ENCODE data around the gene PTAR1.

DNA sequence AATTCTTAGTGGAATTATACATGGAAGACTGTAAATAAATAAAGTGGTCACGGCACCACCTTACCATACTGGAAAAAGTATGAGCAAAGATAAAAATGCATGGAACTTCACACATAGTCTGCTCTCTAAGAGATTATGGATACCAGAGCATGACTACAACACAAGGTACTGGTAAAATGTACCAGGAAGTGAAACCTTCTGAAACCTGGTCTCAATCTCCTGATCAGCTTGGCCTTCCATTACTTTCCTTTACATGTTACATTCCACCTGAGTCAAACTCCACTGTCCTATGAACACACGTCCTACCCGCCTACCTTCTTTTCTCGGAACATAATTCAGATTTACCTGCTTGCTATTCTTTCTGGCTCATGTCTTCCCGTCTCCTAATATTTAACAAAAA, 15.9 kb downstream of the PTAR1 start:
- TF ChIP-seq, protein P1, sequence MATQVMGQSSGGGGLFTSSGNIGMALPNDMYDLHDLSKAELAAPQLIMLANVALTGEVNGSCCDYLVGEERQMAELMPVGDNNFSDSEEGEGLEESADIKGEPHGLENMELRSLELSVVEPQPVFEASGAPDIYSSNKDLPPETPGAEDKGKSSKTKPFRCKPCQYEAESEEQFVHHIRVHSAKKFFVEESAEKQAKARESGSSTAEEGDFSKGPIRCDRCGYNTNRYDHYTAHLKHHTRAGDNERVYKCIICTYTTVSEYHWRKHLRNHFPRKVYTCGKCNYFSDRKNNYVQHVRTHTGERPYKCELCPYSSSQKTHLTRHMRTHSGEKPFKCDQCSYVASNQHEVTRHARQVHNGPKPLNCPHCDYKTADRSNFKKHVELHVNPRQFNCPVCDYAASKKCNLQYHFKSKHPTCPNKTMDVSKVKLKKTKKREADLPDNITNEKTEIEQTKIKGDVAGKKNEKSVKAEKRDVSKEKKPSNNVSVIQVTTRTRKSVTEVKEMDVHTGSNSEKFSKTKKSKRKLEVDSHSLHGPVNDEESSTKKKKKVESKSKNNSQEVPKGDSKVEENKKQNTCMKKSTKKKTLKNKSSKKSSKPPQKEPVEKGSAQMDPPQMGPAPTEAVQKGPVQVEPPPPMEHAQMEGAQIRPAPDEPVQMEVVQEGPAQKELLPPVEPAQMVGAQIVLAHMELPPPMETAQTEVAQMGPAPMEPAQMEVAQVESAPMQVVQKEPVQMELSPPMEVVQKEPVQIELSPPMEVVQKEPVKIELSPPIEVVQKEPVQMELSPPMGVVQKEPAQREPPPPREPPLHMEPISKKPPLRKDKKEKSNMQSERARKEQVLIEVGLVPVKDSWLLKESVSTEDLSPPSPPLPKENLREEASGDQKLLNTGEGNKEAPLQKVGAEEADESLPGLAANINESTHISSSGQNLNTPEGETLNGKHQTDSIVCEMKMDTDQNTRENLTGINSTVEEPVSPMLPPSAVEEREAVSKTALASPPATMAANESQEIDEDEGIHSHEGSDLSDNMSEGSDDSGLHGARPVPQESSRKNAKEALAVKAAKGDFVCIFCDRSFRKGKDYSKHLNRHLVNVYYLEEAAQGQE (IDR thresholded peaks at IDR 0.05) = no peak
- TF ChIP-seq, protein P2, sequence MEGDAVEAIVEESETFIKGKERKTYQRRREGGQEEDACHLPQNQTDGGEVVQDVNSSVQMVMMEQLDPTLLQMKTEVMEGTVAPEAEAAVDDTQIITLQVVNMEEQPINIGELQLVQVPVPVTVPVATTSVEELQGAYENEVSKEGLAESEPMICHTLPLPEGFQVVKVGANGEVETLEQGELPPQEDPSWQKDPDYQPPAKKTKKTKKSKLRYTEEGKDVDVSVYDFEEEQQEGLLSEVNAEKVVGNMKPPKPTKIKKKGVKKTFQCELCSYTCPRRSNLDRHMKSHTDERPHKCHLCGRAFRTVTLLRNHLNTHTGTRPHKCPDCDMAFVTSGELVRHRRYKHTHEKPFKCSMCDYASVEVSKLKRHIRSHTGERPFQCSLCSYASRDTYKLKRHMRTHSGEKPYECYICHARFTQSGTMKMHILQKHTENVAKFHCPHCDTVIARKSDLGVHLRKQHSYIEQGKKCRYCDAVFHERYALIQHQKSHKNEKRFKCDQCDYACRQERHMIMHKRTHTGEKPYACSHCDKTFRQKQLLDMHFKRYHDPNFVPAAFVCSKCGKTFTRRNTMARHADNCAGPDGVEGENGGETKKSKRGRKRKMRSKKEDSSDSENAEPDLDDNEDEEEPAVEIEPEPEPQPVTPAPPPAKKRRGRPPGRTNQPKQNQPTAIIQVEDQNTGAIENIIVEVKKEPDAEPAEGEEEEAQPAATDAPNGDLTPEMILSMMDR (IDR thresholded peaks at IDR 0.05) = no peak
- TF ChIP-seq HDAC2 (IDR thresholded peaks at IDR 0.05) (no peak), EP300 (IDR thresholded peaks at IDR 0.05) (no peak), CBX2 (IDR thresholded peaks at IDR 0.05; ENCODE audit: borderline replicate concordance, low read depth) (no peak), RAD21 (conservative IDR thresholded peaks at IDR 0.05 in 1 of 2, IDR thresholded peaks at IDR 0.05 in 1 of 2) (no peak), CHD4 (IDR thresholded peaks at IDR 0.05; ENCODE audit: borderline replicate concordance) (no peak)
- TF ChIP-seq, protein P3, sequence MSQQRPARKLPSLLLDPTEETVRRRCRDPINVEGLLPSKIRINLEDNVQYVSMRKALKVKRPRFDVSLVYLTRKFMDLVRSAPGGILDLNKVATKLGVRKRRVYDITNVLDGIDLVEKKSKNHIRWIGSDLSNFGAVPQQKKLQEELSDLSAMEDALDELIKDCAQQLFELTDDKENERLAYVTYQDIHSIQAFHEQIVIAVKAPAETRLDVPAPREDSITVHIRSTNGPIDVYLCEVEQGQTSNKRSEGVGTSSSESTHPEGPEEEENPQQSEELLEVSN (IDR thresholded peaks at IDR 0.05; ENCODE audit: borderline replicate concordance, low read depth) = no peak

Measured in A549 (cell line).